T-helper 2 cell treated with Interferon-gamma antibody and Interleukin-4, amounts not matched to agents 5 μg/mL and 100 μg/mL, for 36 hours (primary cell): ENCODE data around the gene PPFIA2.

Experiments used
- DNase-seq: peaks from one replicate; pipeline ENCODE4 v3.0.0; 2021; ENCODE audit warnings: low spot score
- H3K27ac Mint-ChIP-seq: one replicate; pipeline ENCODE4 v1.8.0; 2021; ENCODE audit warnings: mild to moderate bottlenecking, mixed read lengths
- H3K27me3 Mint-ChIP-seq: one replicate; pipeline ENCODE4 v1.8.0; 2021; ENCODE audit warnings: low read depth, mixed read lengths
- H3K36me3 Mint-ChIP-seq: one replicate; pipeline ENCODE4 v1.8.0; 2021; ENCODE audit warnings: low read depth, mixed read lengths
- H3K4me1 Mint-ChIP-seq: one replicate; pipeline ENCODE4 v1.8.0; 2021; ENCODE audit warnings: low read depth, mixed read lengths
- H3K4me3 Mint-ChIP-seq: one replicate; pipeline ENCODE4 v1.8.0; 2022; ENCODE audit warnings: mild to moderate bottlenecking, moderate library complexity, mixed read lengths
- H3K9me3 Mint-ChIP-seq: one replicate; pipeline ENCODE4 v1.8.0; 2021; ENCODE audit warnings: mixed read lengths

PPFIA2 gene

DNA sequence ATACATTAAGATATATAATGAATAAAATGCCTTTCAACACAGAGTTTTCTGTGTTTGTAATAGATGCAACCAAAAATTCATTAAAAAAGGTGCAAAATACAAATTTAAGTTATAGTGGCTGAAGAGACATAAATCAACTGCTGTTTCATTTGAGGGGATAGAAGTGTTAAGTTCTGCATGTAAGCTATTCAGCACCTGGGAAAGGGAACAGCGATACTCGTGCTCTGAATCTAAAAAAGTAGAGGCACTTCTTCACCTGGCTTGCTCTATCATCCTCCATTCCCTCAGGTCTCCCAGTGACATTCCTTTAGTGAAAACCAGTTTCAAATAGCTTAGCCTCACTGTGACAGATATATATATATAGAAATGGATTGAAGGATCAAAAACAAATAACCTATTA lies 458.7 kb downstream of the PPFIA2 start:
- H3K4me3 Mint-ChIP-seq, result no peak overlapping the region
- H3K27ac Mint-ChIP-seq, result no peak overlapping the region
- DNase-seq, result no peak
- H3K4me1 Mint-ChIP-seq, result no peaks in the 10 kb centered on the region
- no peaks in the 10 kb centered on the region for H3K27me3 Mint-ChIP-seq
- H3K9me3 Mint-ChIP-seq, result no peaks in the 10 kb centered on the region
- H3K36me3 Mint-ChIP-seq, result no peaks in the 10 kb centered on the region

DNA sequence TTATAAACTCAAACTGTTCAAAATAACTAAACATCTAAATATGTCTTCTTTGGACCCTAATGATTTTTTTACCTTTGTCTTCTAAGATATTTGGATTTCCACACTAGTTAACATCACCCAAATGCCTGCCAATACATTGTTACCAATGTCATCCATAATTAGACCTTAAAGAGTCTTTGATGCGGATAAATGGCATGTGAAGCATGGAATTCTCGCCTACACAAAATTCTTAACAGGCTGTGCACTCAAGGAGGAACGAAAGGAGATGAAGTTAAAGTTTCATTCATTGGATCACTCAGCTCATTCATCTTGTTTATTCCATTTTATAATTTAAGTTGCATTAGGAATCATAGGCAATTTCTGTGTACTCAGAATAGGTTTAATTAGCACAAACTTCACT lies 461.5 kb downstream of the PPFIA2 start:
- Mint-ChIP-seq H3K4me1 (no peaks in the 10 kb centered on the region), H3K9me3 (peaks cover 7% of the 10 kb centered on the region), H3K4me3 (no peak overlapping the region), H3K27me3 (no peaks in the 10 kb centered on the region), H3K27ac (no peak overlapping the region), H3K36me3 (no peaks in the 10 kb centered on the region)
- no peak for DNase-seq

DNA sequence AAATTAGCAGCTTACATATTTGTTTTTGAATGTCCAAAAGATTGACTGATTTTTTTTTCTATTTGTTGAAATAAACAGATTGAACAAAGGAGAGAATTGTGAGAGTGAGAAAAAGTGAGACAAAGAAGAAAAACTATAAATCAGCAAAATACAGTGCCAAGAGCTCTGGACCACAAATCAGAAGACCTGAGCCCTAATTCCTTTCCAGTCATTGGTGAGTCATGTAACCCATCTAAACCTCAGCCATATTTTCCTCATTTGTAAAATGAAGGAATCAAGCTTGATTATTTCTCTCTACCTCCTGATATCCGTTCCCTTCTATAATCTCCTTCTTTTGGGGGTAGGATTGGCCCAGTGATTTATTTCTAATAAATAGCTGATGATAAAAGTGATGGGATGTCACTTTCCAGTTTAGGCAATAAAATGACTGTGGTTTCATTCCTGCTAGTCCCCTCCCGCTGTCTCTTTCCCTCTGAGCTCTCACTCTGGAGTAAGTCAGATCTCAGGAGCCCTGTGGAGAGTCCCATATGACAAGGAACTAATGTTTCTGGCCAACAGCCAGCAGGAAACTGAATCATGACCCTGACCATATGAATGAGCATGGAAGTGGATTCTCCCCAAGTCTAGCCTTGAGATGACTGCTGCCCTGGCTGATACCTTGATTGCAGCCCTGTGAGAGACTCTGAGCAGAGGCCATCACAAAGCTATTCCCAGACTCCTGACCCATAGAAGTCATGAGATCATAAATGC lies 462.4 kb downstream of the PPFIA2 start:
- Mint-ChIP-seq H3K9me3 (peaks cover 7% of the 10 kb centered on the region), H3K4me1 (no peaks in the 10 kb centered on the region)
- no peak for DNase-seq

DNA sequence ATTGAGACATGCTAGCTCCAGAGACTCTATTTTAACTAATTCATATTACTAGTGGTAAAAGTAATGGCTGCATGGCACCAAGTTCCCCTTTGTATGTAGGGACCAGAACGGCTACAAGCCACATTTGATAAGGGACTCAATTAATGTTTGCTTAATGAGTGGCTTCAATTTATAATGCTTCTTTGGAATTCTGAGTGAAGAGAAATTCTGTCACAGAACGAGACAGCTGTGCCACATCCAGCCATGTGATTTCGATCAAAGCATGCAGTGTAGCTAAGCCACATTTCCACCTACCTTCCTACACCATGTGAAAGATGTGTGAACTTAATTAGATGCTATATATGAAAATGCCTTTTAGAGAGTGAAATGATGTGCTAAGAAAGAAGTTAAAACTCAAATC lies 463.9 kb downstream of the PPFIA2 start:
- H3K27me3 Mint-ChIP-seq, result no peaks in the 10 kb centered on the region
- no peaks in the 10 kb centered on the region for H3K4me1 Mint-ChIP-seq
- no peak for DNase-seq
- no peak overlapping the region for H3K27ac Mint-ChIP-seq
- H3K9me3 Mint-ChIP-seq, result peaks cover 7% of the 10 kb centered on the region
- H3K36me3 Mint-ChIP-seq, result no peaks in the 10 kb centered on the region
- no peak overlapping the region for H3K4me3 Mint-ChIP-seq

More for the DNA sequence above, 462.4 kb downstream of the PPFIA2 start:
- H3K36me3 Mint-ChIP-seq, result no peaks in the 10 kb centered on the region
- no peaks in the 10 kb centered on the region for H3K27me3 Mint-ChIP-seq
- no peak overlapping the region for H3K27ac Mint-ChIP-seq
- no peak overlapping the region for H3K4me3 Mint-ChIP-seq

DNA sequence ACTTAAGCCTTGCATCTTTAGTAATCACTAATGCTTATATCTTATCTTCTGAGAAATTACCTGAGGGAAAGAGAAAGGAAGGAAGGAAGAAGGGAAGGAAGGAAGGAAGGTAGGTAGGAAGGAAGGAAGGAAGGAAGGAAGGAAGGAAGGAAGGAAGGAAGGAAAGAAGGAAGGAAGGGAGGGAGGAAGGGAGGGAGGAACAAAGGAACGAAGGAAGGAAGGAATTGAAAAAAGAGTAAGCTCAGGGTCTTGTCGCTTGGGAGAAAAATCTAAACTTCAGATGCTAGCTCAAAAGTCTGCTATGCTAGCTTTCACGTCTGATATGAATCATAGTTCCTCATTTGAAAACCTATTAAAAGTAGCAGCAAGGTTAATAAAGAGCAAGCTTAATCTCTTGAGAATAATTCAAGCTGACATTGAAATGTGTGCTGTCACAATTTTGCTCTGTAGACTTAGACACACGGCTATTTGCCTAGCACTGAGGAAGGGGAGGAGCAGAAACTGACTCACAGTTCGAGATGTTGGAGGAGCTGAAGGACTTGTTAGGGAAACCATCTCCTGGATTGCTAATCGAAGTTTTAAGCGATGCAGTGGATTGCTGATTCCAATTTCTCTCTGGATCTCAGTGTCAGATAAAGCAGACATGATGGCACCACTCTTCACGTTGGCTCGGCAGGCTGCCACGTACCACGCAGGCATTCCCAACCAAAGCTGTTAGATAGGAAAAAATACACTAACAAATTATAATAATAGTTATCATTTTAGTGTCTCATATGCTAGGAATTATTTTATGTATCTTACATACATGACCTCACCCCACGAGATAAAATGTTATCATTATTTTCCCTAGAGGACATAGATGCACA lies 464.6 kb downstream of the PPFIA2 start:
- H3K27me3 Mint-ChIP-seq, result no peaks in the 10 kb centered on the region
- no peak overlapping the region for H3K4me3 Mint-ChIP-seq
- H3K9me3 Mint-ChIP-seq, result peaks cover 7% of the 10 kb centered on the region
- H3K36me3 Mint-ChIP-seq, result no peaks in the 10 kb centered on the region
- no peak overlapping the region for H3K27ac Mint-ChIP-seq
- H3K4me1 Mint-ChIP-seq, result no peaks in the 10 kb centered on the region
- DNase-seq, result no peak

DNA sequence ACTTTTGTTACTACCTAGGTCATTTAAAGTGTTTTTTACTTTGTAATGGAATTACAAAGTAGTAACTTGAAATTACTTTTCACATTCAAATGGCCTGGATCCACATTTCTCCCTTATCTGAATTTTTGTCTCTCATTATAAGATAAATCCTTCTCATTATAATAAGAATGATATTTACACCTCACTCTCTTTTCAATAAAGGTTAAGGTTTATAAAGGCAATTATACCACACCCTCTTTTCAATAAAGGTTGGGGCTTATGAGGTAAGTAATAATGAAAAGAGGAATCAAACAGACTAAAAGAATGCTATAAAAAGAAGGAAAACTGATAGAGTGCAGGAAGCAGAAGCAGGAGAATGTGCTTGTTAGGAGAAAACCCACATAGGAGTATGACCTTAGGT lies 470.5 kb downstream of the PPFIA2 start:
- Mint-ChIP-seq H3K4me3 (no peak overlapping the region), H3K36me3 (no peaks in the 10 kb centered on the region), H3K9me3 (peaks cover 4% of the 10 kb centered on the region), H3K27ac (no peak overlapping the region), H3K4me1 (no peaks in the 10 kb centered on the region), H3K27me3 (no peaks in the 10 kb centered on the region)
- DNase-seq, result no peak

DNA sequence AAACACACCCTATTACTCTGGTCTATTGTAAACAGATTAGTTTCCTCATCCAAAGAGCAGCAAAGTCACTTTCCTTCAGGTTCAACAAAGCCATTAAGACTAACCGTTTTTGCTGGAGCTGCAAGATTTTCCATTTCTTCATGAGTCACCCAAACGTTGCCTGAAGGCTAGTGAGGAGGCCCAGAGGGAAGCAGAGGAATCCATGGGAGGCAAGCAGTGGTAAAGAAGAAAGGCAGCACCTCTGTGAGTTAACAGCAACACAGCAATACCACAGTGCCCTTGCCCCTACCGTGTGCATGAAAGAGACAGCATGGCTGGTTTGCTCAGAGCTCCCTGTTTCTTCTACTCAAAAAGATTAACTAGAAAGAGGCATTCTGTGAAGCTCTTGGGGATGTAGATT lies 475.0 kb downstream of the PPFIA2 start:
- no peaks in the 10 kb centered on the region for H3K27me3 Mint-ChIP-seq
- no peak overlapping the region for H3K27ac Mint-ChIP-seq
- H3K4me3 Mint-ChIP-seq, result no peak overlapping the region
- DNase-seq, result no peak
- H3K36me3 Mint-ChIP-seq, result no peaks in the 10 kb centered on the region
- H3K9me3 Mint-ChIP-seq, result no peaks in the 10 kb centered on the region
- no peaks in the 10 kb centered on the region for H3K4me1 Mint-ChIP-seq

DNA sequence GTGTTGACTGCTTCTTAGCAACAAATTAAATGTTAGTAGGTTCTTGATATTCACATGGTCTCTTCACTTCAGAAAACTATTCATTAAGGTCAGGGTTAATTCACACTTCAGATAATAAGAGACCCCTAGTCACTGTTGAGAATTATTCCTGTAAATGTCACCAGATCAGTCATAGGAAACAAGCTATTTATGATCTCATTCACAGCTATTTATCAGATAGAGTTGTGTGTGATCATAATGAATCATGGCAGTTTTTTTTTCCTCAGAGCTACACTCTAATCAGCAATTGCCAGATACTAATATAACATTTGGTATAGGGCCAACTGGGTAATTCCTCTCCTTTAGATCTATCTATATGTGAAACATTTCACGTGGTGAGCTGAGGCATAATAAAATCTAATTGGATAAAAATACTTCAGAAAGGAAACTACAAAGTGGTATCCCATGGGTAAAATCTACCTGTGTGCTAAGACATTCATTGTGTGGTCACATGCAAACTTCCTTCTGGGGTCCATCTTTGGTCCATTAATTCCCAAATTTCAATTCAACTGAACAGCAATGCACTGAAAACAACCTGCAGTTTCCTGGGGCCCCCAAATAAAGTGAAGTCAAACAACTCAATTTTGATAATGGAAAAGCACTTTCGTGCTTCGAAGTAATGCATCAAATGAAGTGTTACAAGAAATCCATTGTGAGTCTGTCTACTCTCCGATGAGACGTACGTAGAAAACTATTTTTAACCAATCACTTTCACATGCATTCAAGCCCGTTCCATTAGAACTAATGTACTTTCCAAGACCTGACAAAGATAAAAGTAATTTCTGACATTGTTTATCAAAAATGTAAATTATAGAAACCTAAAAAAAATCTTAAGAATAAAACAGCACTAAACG lies 484.3 kb downstream of the PPFIA2 start:
- no peaks in the 10 kb centered on the region for H3K9me3 Mint-ChIP-seq

DNA sequence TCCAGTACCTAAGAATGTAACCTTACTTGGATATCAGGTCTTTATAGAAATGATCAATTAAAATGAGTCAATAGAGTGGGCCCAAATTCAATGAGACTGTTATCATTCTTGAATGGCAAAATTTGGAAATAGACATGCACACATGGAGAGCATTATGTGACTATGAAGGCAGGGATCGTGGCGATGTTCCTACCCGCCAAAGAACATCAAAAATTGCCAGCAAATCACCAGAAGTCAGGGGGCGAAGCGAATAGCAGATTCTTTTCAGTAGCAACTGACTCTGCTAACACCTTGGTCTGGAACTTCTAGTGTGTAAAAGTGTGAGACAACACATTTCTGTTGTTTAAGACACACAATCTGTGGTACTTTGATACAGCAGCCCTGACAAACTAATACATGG lies 488.8 kb downstream of the PPFIA2 start:
- Mint-ChIP-seq H3K27me3 (no peaks in the 10 kb centered on the region), H3K4me3 (no peak overlapping the region), H3K4me1 (no peaks in the 10 kb centered on the region), H3K36me3 (no peaks in the 10 kb centered on the region), H3K9me3 (no peaks in the 10 kb centered on the region), H3K27ac (no peak overlapping the region)
- no peak for DNase-seq

More for the DNA sequence above, 484.3 kb downstream of the PPFIA2 start:
- H3K27me3 Mint-ChIP-seq, result no peaks in the 10 kb centered on the region
- no peak for DNase-seq
- no peak overlapping the region for H3K4me3 Mint-ChIP-seq
- H3K27ac Mint-ChIP-seq, result no peak overlapping the region
- H3K36me3 Mint-ChIP-seq, result no peaks in the 10 kb centered on the region
- no peaks in the 10 kb centered on the region for H3K4me1 Mint-ChIP-seq

DNA sequence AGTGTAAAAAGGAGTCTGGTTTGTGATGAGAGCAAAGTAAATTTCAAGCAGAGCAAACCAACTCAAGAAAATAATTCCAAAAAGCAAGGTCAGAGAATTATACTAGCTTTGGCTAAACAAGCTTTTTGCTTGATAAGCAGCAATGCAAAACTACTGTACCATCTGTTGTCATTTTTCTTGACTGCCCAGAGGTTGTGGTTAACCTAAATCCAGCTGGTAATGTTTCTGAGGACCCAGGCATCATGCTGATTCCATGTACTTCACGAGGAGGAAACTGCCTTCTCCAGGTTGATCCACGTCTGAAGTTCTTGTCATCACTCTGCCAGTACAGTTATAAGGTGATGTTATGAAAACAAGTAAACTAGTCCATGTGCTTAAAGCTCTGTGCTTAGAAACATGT lies 496.1 kb downstream of the PPFIA2 start:
- H3K27ac Mint-ChIP-seq, result no peak overlapping the region
- H3K36me3 Mint-ChIP-seq, result no peaks in the 10 kb centered on the region
- no peaks in the 10 kb centered on the region for H3K4me1 Mint-ChIP-seq
- no peak overlapping the region for H3K4me3 Mint-ChIP-seq
- H3K9me3 Mint-ChIP-seq, result no peaks in the 10 kb centered on the region
- no peaks in the 10 kb centered on the region for H3K27me3 Mint-ChIP-seq
- DNase-seq, result no peak

DNA sequence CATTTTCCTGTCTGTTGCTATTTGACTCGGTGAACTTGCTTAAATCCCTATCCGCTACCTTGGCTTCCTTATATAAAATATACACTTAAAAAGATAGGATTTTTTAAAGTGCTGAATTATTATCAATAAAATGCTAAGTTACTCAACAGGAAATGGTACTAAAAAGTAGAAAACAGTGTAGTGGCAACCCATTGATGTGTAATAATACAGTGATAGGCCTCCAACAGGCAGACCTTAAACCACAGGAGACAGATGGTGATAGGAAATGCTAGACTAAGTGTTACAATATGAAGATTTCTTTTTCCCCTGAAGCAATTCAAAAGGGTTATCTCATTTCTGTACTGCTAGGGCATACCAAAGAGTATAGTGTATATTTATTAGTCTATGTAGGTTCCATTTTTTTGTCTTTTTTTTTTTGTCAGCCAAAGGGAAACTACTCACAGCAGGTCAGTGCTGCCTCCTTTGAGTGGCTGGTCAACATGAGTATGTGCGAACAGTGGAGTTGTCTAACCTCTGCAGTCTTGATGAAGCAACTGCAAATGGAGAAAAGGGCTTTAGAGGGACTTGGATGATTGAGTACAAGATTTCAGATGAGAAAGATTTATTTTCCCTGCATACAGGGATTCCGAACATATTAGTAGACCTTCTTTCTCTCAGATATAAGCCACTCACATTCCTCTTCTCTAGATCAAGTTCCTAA lies 497.5 kb downstream of the PPFIA2 start:
- no peak for DNase-seq
- H3K4me1 Mint-ChIP-seq, result no peaks in the 10 kb centered on the region
- H3K36me3 Mint-ChIP-seq, result no peaks in the 10 kb centered on the region
- H3K9me3 Mint-ChIP-seq, result no peaks in the 10 kb centered on the region
- H3K27me3 Mint-ChIP-seq, result no peaks in the 10 kb centered on the region
- no peak overlapping the region for H3K27ac Mint-ChIP-seq
- H3K4me3 Mint-ChIP-seq, result no peak overlapping the region

DNA sequence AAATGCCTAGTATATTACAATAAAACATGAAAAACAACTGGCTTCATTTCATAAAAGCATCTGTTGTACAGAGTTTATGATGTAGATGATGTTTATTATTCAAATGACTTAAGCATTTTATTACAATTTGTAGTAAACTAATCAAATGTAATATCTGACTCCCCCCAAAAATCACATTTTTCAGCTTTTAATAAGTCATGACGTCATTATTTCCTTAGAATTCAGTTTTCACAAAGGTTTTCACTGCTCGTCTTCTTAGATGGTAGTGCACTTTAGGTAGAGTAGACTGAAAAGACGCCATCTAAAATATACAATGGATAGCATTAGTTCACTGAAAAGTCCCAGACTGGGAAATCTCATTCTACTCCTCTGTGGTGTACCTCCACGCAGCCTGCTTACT lies 499.8 kb downstream of the PPFIA2 start:
- H3K4me3 Mint-ChIP-seq, result no peak overlapping the region
- no peak for DNase-seq
- H3K27ac Mint-ChIP-seq, result no peak overlapping the region
- H3K36me3 Mint-ChIP-seq, result no peaks in the 10 kb centered on the region
- no peaks in the 10 kb centered on the region for H3K9me3 Mint-ChIP-seq
- H3K4me1 Mint-ChIP-seq, result no peaks in the 10 kb centered on the region
- no peaks in the 10 kb centered on the region for H3K27me3 Mint-ChIP-seq

DNA sequence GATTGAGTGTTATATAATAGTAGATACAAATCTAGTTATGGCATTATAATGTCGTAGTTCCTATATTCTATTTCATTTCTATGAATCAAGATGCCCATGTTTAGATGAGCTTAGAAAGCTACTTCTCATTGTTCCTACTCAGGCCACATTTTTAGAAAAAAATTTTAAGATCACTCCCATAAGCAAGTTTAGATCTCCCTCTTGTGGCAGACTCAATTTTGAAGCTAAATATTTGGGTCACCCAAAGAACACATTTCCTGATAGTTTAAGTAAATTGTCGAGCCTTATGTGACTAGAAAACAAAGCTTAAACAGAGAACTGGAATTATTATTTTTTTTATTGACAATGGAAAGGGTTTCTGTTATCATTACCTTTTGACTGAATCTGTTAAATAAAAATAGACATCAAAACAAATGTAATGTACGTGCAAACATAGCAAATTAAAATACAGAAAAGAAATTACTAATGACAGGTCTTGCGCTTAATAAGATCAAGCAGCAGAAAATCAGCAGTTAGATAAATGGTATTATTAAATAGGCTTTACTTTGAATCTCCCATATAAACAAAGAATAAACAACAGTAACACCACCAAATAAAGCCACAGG lies 501.1 kb downstream of the PPFIA2 start:
- Mint-ChIP-seq H3K9me3 (no peaks in the 10 kb centered on the region), H3K27ac (no peak overlapping the region), H3K4me1 (no peaks in the 10 kb centered on the region), H3K36me3 (no peaks in the 10 kb centered on the region), H3K27me3 (no peaks in the 10 kb centered on the region), H3K4me3 (no peak overlapping the region)
- DNase-seq, result no peak
